ENCODE results near the gene NFE2L3.
A peak's percentile ranks its signal among the peaks of the same experiment; 100 is the strongest.
"Not testable (repeated sequence)": the region's sequence is repeated elsewhere in the genome, so short reads cannot be mapped to it uniquely, and the experiment has no call there.

The NFE2L3 gene

DNA sequence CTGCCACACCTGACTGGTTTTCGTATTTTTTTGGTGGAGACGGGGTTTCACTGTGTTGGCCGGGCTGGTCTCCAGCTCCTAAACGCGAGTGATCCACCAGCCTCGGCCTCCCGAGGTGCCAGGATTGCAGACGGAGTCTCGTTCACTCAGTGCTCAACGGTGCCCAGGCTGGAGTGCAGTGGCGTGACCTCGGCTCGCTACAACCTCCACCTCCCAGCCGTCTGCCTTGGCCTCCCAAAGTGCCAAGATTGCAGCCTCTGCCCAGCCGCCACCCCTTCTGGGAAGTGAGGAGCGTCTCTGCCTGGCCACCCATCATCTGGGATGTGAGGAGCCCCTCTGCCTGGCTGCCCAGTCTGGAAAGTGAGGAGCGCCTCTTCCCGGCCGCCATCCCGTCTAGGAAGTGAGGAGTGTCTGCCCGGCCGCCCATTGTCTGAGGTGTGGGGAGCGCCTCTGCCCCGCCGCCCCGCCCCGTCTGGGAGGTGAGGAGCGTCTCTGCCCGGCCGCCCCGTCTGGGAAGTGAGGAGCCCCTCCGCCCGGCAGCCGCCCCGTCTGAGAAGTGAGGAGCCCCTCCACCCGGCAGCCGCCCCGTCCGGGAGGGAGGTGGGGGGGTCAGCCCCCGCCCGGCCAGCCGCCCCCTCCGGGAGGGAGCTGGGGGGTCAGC, 4.2 kb upstream of the NFE2L3 start:
- not testable (repeated sequence) for DNase-seq

- not testable (repeated sequence) for DNase-seq
Observed at GRCh38 chr7:26148307-26148700, 3.7 kb upstream of the NFE2L3 start.

DNA sequence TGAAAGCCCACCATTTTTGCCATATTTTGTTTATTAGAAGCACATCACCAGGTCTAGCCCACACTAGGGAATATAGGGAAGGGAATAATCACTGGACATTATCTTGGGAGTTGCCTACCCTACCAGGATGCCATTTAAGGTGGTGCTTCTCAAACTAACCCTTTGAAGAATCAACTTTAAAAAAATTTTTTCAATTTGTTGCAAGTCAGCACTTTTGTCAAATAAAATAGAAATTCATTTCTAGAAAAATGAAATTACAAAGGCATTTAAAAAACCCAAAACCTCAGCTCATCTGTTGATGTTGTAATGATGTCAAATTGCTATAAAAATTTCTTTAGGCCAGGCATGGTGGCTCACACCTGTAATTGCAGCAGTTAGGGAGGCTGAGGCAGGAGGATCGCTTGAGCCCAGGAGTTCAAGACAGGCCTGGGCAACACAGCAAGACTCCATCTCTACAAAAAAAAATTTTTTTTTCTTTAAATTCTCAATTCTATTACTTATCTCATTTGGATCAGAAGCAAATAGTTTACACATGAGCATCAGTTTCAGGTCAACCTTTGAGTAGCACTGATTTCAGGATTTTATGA, 2.5 kb upstream of the NFE2L3 start:
- no peak for DNase-seq

DNA sequence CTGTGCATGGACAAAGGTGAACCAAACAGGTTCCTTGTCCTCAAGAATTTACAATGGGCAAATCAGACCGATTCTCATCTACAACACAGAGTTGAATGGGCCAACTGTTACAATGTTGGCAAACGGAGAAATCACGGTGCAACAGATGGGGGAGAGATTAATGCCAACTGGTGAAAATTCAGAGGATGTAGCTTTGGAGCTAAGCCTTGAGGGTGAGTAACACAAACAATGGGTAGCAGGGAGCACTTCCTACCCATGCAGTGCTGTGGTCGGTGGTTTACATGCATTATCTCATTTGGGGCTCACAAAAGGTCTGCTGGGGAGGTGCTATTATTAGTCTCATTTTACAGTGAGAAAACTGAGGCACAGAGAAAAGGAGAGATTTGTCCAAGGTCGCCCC, 902 bp upstream of the NFE2L3 start:
- DNase-seq: no peak

- no peak for DNase-seq
Observed at GRCh38 chr7:26151650-26151952, 397 bp upstream of the NFE2L3 start.

DNA sequence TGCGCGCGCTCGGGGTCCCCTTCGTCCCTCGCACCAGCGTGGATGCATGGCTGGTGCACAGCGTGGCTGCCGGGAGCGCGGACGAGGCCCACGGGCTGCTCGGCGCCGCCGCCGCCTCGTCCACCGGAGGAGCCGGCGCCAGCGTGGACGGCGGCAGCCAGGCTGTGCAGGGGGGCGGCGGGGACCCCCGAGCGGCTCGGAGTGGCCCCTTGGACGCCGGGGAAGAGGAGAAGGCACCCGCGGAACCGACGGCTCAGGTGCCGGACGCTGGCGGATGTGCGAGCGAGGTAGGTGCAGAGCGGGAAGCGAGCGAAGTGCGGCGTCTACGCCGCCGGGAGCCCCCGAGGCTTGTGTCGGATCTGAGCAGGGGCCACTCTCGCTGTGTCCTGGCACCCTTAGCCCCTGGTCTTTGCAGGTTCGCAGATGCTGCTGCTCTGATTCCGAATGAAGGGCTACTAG, 813 bp downstream of the NFE2L3 start:
- not testable (repeated sequence) for DNase-seq

DNA sequence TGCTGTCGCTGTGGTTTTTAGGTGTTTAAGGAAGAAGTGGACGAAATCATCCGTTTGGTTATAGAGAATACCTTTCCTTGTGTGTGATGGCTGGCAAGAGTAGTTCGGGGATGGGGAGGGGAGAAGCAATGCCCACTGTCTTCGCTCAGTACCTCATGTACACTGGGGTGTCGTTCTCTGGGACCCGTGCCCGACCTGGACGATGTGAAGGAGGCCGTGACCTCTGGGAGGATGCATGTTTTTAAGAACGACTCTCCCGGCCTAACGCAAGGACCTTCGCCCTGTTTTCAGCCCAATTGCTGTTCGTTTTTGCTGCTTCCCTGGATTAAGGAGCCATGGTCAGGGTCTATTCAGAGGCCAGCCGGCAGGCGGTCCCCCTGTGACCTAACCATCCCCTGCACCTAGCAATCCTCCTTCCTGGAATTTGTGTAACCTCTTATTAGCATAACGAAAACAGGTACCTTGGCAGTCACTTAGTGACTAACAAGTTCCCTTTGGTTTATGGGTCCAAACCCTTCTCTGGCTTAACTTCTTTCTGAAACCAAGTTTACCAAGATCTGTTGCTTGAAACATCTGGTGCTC, 1.3 kb downstream of the NFE2L3 start:
- no peak for DNase-seq

DNA sequence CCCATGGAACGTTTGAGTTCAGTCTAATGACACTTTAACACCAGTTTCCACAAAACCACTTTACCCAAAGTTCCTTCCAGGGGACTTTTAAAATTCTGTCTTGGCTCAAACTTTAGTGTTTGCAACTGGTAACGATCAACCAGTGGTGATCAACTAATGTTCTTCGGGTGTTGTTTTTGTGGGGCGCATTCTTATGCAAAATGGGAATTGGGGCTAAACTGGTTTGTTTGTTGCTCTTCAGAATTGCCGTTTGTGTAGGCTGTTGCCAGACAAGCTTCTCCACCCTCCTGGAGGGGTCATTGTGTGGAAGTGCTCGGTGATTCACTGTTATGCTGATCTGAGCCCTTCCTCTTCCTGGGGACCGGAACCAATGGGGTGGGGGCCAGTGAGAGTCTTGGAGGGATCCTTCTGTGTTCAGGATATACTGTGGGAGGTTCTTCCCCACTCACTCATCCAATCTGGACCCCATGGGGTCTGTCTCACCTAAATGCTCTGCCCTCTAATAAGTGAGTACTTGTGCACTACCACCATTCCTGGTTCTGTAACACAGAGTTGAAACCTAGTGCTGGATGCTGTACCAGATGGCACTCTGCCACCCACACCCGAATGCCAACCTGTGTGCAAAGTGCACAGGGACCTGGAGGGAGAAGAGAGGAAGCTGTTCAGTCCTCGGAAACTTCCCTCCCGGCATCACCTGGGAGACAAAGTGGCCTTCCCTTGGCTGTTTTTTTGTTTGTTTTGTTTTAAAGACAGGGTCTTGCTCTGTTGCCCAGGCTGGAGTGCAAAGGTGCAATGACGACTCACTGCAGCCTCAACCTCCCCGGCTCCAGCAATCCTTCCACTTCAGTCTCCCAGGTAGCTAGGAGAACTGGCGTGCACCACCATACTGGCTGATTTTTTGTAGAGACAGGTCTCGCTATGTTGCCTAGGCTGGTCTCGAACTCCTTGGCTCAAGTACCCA, 2.1 kb downstream of the NFE2L3 start:
- DNase-seq: peak; percentile 71

- peak; percentile 99 for DNase-seq
Observed at GRCh38 chr7:26155531-26156375, 3.8 kb downstream of the NFE2L3 start.

GRCh38 chr7:26156451-26157420, 4.7 kb downstream of the NFE2L3 start:
- DNase-seq: peak; percentile 100

GRCh38 chr7:26157520-26158105, 5.6 kb downstream of the NFE2L3 start:
- no peak for DNase-seq

GRCh38 chr7:26159243-26159642, 7.2 kb downstream of the NFE2L3 start:
- DNase-seq: peak; percentile 92

DNA sequence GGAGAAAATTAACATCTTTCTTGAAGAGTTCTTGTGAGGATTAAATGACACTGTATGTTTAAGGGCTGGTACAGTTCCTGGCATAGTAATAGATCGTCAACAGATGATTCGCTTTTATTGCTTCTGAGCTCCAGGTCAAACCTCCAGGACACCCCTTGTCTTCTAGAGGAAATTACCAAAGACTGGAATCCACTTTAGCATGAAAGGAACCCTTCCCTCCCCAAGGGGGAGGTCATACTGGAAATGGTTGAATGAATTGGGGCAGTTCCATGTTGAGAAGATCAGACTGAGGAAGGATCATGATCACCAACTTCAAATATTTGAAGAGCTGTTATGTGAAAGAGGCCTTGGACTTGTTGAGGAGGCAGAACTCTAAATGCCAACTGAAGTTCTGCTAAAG, 8.9 kb downstream of the NFE2L3 start:
- DNase-seq: no peak

DNA sequence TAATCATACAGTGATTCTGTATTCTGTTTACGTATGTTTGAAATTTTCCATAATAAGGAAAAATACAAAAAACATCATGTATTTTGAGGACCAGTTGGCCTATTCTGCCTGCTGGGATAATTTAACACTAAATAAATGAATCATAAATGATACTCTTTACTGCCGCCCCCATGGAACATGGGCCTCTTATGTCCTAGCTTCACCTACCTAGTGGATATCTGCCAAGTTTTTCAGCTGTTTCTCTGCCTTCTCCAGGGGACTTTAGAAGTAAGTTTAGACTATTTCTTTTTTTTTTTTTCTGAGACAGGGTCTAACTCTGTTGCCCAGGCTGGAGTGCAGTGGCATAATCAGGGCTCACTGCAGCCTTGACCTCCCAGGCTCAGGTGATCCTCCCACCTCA, 10.4 kb downstream of the NFE2L3 start:
- no peak for DNase-seq

GRCh38 chr7:26163804-26164203, 11.8 kb downstream of the NFE2L3 start:
- not testable (repeated sequence) for DNase-seq

GRCh38 chr7:26165950-26166683, 14.1 kb downstream of the NFE2L3 start:
- DNase-seq: no peak

DNA sequence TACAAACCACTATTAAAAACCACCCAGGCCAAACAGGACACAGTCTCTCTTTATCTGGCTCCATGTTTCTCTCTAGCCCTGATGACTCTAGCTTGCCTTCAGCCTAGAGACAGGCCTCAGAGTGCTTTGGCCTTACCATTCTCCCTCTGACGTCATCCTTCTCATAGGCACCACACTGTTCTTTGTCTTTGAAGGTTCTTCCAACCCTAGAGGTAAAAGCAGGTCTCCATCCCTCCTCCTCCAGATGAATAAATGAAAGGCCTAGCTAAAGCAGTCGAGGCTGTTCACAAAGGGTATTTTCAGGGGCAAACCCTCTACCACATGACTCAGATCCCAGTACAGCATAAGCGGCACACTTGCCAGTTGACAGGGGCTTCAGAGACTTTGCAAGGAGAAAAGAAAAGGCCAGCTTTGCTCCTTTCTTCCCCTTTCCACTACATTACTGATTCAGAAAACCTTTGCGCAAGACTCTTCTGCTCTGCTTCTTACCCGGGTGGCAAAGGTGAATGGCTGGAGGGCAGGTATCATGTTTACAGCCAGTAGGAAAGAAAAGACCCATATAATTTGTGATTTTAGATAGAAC, 14.8 kb downstream of the NFE2L3 start:
- DNase-seq: no peak

GRCh38 chr7:26167303-26167934, 15.4 kb downstream of the NFE2L3 start:
- DNase-seq: no peak

DNA sequence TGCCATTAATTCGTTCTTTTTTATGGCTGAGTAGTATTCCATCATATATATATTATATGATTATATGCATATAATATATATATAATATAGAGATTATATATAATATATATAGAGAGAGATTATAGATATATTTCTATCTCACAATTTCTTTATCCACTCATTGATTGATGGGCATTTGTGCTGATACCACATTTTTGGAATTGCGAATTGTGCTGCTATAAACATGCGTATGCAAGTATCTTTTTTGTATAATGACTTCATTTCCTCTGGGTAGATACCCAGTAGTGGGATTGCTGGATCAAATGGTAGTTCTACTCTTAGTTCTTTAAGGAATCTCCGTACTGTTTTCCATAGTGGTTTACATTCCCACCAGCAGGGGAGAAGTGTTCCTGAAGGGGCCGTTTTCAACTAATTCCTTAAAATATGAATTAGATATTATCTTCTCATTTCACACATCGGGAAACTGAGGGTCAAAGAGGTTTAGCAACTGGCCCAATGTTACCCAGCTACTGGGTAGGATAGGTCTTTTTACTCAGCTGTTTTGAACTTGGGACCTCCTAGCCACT, 16.5 kb downstream of the NFE2L3 start:
- DNase-seq: no peak
